HG02798 (cell line): ENCODE measurements around the gene TMA7.

Experiments
- ATAC-seq: cut with Tn5 transposase; IDR thresholded peaks from one replicate; pipeline ENCODE4 v1.9.1; 2021; ENCODE audit warnings: mild to moderate bottlenecking; ENCODE audit not compliant: unreplicated experiment, poor library complexity

TMA7 gene

GRCh38 chr3:48407542-48408099 lies 32.4 kb upstream of the TMA7 start:
- no peak for ATAC-seq

GRCh38 chr3:48408823-48409281 lies 31.2 kb upstream of the TMA7 start:
- ATAC-seq, result no peak

GRCh38 chr3:48409291-48410201 lies 30.5 kb upstream of the TMA7 start:
- ATAC-seq, result no peak

GRCh38 chr3:48410205-48411040 lies 29.6 kb upstream of the TMA7 start:
- ATAC-seq, result no peak

GRCh38 chr3:48411041-48411588 lies 28.9 kb upstream of the TMA7 start:
- ATAC-seq, result no peak

GRCh38 chr3:48411606-48412374 lies 28.3 kb upstream of the TMA7 start:
- ATAC-seq, result no peak

GRCh38 chr3:48412375-48413001 lies 27.6 kb upstream of the TMA7 start:
- no peak for ATAC-seq

- ATAC-seq, result no peak
Measured at GRCh38 chr3:48413086-48413485, 27.0 kb upstream of the TMA7 start.

- ATAC-seq, result no peak
Measured at GRCh38 chr3:48413611-48414010, 26.4 kb upstream of the TMA7 start.

GRCh38 chr3:48414376-48415250 lies 25.4 kb upstream of the TMA7 start:
- no peak for ATAC-seq

GRCh38 chr3:48415251-48415953 lies 24.7 kb upstream of the TMA7 start:
- no peak for ATAC-seq

GRCh38 chr3:48416091-48416505 lies 24.0 kb upstream of the TMA7 start:
- no peak for ATAC-seq

GRCh38 chr3:48416546-48416945 lies 23.5 kb upstream of the TMA7 start:
- no peak for ATAC-seq

- ATAC-seq, result no peak
Measured at GRCh38 chr3:48417529-48418108, 22.4 kb upstream of the TMA7 start.

- no peak for ATAC-seq
Measured at GRCh38 chr3:48418140-48418539, 21.9 kb upstream of the TMA7 start.

GRCh38 chr3:48418651-48419050 lies 21.4 kb upstream of the TMA7 start:
- no peak for ATAC-seq

- ATAC-seq, result no peak
Measured at GRCh38 chr3:48419149-48419548, 20.9 kb upstream of the TMA7 start.

- no peak for ATAC-seq
Measured at GRCh38 chr3:48419597-48419996, 20.5 kb upstream of the TMA7 start.
